GM12875 (cell line): Measurements from ENCODE around the gene RNF111.

ENCODE experiments used
- H3K4me3 ChIP-seq: one replicate; pipeline ENCODE4 v1.5.1; 2011; ENCODE audit warnings: low read depth, low read length, control low read depth
- CTCF ChIP-seq: IDR thresholded peaks from 2 replicates; pipeline ENCODE4 v1.5.1; 2011; ENCODE audit warnings: low read depth, mild to moderate bottlenecking, control low read depth, inconsistent platforms, low read length, moderate library complexity, borderline replicate concordance; ENCODE audit not compliant: insufficient read depth

RNF111 gene

DNA sequence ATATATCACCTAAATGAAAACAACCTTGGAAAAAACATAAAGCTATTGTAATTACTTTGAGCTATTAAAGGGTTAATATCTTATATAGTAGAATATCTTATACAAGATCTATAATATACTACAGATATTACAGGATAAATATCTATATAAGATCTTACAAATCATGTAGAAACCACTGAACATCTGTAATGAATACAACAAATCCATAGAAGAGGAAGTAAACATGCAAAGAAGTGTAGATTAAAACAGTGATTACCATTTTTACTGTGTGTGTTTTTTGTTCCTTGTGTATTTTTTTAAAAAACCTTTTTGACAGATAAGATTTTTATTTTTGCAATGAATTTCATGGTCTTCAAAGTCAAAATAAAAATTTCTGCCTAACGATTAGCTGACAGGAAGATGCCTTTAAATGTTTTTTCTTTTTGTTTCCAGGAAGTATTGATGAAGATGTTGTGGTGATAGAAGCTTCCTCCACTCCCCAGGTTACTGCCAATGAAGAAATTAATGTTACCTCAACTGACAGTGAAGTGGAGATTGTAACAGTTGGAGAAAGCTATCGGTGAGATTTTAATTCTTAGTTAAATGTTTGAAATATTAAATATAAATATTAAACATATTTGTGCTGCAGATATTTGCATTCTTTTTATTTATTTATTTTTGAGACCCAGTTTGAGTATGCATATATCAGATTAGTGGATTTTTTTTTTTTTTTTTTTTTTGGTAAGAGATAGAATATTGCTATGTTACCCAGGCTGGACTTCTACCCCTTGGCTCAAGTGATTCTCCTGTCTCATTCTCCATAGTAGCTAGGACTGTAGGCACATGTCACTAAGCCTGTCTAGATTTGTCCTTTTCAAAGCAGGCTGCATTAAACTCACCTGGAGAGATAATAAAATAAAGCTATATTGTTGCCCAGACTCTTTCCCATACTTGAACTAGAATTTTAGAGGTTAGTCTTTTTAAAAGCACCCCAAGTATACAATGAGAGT, 64.7 kb downstream of the RNF111 start:
- H3K4me3 ChIP-seq: no peak overlapping the region
- no peak for TF ChIP-seq CTCF

GRCh38 chr15:59052915-59053407, 65.5 kb downstream of the RNF111 start:
- no peak for TF ChIP-seq CTCF
- H3K4me3 ChIP-seq: no peak overlapping the region

GRCh38 chr15:59053482-59053881, 66.0 kb downstream of the RNF111 start:
- no peak overlapping the region for H3K4me3 ChIP-seq
- no peak for TF ChIP-seq CTCF

DNA sequence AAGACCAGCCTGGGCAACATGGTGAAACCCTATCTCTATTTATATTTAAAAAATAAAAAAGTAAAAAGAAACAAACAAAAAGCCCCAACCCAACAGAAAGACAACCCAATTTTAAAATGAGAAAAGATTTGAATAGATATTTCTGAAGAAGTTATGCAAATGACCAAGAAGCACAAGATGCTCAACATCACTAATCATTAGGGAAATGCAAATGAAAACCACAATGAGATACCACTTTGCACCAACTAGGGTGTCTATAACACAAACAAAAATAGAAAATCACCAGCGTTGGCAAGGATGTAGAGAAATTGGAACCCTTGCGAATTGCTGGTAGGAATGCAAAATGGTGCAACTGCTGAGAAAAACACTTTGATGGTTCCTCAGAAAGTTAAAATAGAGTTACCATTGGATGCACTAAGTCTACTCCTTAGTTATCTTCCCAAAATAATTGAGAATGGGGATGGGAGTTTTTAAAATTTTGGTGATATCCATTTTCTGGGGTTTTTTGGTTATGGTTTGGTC, 71.7 kb downstream of the RNF111 start:
- TF ChIP-seq CTCF: no peak
- H3K4me3 ChIP-seq: no peak overlapping the region

DNA sequence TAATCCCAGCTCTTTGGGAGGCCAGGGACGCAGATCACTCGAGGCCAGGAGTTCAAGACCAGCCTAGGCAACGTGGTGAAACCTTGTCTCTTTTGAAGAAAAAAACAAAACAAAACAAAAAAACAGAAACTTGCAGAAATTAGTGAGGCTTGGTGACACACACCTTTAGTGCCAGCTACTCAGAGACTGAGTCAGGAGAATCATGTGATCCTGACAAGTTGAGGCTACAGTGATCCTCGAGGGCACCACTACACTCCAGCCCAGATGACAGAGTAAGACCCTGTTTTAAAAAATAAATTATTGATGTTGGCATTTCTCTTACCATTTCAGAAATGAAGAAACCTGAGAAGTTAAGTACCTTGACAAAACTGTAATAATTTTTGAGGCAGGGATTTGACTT, 72.9 kb downstream of the RNF111 start:
- TF ChIP-seq CTCF: no peak
- H3K4me3 ChIP-seq: no peak overlapping the region

- TF ChIP-seq CTCF: no peak
These were observed 75.6 kb downstream of the RNF111 start for GRCh38 chr15:59063042-59063441.

More at GRCh38 chr15:59063042-59063441, 75.6 kb downstream of the RNF111 start:
- H3K4me3 ChIP-seq: no peak overlapping the region
